Right cardiac atrium (tissue), 5 donors: ENCODE data around the gene NISCH. TPM values are rescaled to one million over a fixed set of nuclear protein-coding genes. Genes with fewer than 3 reads are reported as not detected.

Experiments
- ATAC-seq, 2 donors: fragments of 200-7000 bp; cut with Tn5 transposase; one replicate each; pipeline versions ENCODE4 v1.8.0 to v1.9.1; 2020; ENCODE audit warnings: moderate library complexity in 2 of 2, mild to moderate bottlenecking in 1 of 2
- DNase-seq, 3 donors: peaks; one replicate each; pipeline ENCODE4 v3.0.0-alpha.2; 2020
- H3K27ac ChIP-seq: one replicate; pipeline ENCODE4 v1.5.1; 2013; ENCODE audit warnings: mild to moderate bottlenecking, low read length, control low read depth, moderate library complexity
- H3K27me3 ChIP-seq: one replicate; pipeline ENCODE4 v1.6.1; 2013; ENCODE audit not compliant: control insufficient read depth, insufficient read depth
- H3K4me1 ChIP-seq: one replicate; pipeline ENCODE4 v1.6.1; 2013; ENCODE audit warnings: low read length; ENCODE audit not compliant: control insufficient read depth, insufficient read depth
- H3K4me3 ChIP-seq: one replicate; pipeline ENCODE4 v1.5.1; 2013; ENCODE audit warnings: low read length, control low read depth
- H3K9me3 ChIP-seq: one replicate; pipeline ENCODE4 v1.6.1; 2013; ENCODE audit warnings: low read length; ENCODE audit not compliant: control insufficient read depth
- WGBS: extraction: QIAGEN DNeasy Blood & Tissue Kit; methylation state at CpG from one replicate; pipeline ENCODE4 v1.1.7; 2013; 5-methylcytosine and 5-hydroxymethylcytosine counted together
- intact Hi-C, 4 donors: fragments of 100-400 bp; cut with DNase I; formaldehyde crosslinking; loops; one replicate each; pipeline versions ENCODE4 v1.11.0 to v1.14.0; 2022 to 2023
- long read RNA-seq, 4 donors: library from polyadenylated mRNA; unstranded; transcript quantifications; one replicate each; pipeline ENCODE4 v2.0.0, GENCODE V29; 2020 to 2021
- polyA plus RNA-seq: library from polyadenylated mRNA; stranded (reverse); fragments of 200-250 nt; gene quantifications from one replicate; pipeline ENCODE4 v1.2.3, GENCODE V29; 2013
- total RNA-seq, 4 donors: library from RNA; stranded (reverse); fragmentation: NEBNext Ultra II Directional; extraction: Animal tissue kit (Norgen Biotek cat#: 25700); gene quantifications; one replicate each; pipeline ENCODE4 v1.2.1, GENCODE V29; 2021
- donor health status: healthy with polysubstance abuse.
- donor health status: DM: no; HTN: yes; CAD: no.
- donor health status: DM: no; HTN: no; CAD: no.
- donor health status: DM: no; HTN: yes; CAD: no; lungs with severe emphysema.
- donor health status: DM: yes; HTN: yes; CAD: no.

Gene NISCH
- total RNA-seq = 10 to 100 TPM; 48.6 to 59.2 (median 53.0) TPM
- polyA plus RNA-seq = 31.2 TPM
- long read RNA-seq, donor 1, full-length matches to known transcripts = 14 of 90 reads
- long read RNA-seq, donor 1, partial matches to known transcripts = 57 of 90 reads
- long read RNA-seq, donor 1, other reads (novel, unspliced or antisense) = 19 of 90 reads
- long read RNA-seq, donor 2, full-length matches to known transcripts = 27 of 58 reads
- long read RNA-seq, donor 2, partial matches to known transcripts = 26 of 58 reads
- long read RNA-seq, donor 2, other reads (novel, unspliced or antisense) = 5 of 58 reads
- long read RNA-seq, donor 3, full-length matches to known transcripts = 52 of 146 reads
- long read RNA-seq, donor 3, partial matches to known transcripts = 86 of 146 reads
- long read RNA-seq, donor 3, other reads (novel, unspliced or antisense) = 8 of 146 reads
- long read RNA-seq, donor 4, full-length matches to known transcripts = 20 of 50 reads
- long read RNA-seq, donor 4, partial matches to known transcripts = 27 of 50 reads
- long read RNA-seq, donor 4, other reads (novel, unspliced or antisense) = 3 of 50 reads

DNA sequence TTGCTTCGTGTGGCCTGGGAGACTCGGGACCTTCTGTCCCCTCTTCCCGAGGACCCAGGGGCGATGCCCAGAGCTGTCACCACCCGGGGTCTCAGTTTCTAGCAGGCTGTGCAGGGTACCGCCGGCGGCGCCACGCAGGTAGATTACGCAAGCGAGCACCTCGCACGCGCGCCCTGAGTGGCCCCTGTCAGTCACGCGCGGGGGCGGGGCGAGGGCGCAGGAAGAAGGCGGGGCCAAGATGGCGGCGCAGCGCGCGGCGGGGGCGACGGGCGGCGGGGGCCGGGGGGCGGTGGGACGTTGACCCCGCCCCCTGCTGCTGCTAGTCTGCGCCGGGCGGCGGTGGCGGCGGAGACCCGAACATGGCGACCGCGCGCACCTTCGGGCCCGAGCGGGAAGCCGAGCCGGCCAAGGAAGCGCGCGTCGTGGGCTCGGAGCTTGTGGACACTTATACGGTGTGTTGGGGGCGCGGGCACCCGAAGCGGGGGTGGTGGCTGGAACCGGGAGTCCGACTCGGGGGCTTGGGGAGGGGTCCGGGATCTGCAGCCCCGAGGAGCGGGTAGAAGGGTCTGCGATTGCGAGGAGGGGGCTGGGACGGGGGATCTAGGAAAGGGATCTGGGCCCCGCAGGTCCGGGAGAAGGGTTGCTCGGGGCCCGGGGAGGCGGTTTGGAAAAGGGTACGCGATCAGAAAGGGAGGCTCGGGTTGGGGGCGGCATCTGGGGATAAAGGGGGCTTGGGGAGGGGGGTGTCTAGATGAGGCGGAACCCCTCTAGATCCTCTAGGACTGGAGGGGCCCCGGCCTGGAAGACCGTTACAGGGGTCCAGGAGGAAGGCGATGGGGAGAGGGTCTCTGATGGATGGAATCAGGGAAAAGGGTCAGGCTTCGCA lies at the start of gene NISCH:
Gene NISCH, plus strand, starts transcription at position 322 of the 886 bp plus-strand sequence. Its CDS starts 38 bp downstream, at position 360.
- peak; percentile 68 to 72 for ATAC-seq
- no peaks in the 10 kb centered on the region for H3K9me3 ChIP-seq
- intact Hi-C loops = no loop called here
- under 1% methylated on average over 86 of the region's 86 CpGs for WGBS
- peaks cover 9% of the 10 kb centered on the region for H3K4me1 ChIP-seq
- DNase-seq = peak; percentile 91 to 97 (median 97)
- no peaks in the 10 kb centered on the region for H3K27me3 ChIP-seq
- peak within 1 kb of the TSS; percentile 95 for H3K27ac ChIP-seq
- H3K4me3 ChIP-seq = peak within 1 kb of the TSS; percentile 85

DNA sequence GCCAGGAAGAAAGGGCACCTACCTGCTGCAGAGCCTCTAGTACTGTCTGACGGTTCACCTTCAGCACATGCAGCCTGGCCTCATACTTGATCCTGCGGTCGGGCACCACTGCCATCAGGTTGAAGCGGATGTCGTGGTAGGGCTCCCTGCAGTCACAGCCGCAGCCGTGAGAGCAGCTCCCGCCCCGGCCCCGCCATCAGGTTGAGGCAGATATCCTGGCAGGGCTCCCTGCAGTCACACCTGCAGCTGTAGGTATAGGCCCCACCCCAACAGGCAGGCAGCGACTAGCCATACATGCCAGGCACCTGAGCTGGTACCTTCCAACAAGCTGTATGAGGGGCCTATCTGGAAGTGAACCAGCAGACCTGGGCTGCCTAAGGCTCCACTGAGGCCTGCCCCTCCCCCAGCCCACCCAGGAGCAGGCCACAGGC lies 49.2 kb upstream of the NISCH start:
- H3K9me3 ChIP-seq = no peaks in the 10 kb centered on the region
- no peaks in the 10 kb centered on the region for H3K4me1 ChIP-seq
- 93% methylated on average over 11 of the region's 11 CpGs for WGBS
- no peak for ATAC-seq
- DNase-seq = peak in 2 of 3 donors; percentile 51 to 53
- no peak overlapping the region for H3K27ac ChIP-seq
- intact Hi-C loops = no loop called here
- H3K4me3 ChIP-seq = no peak overlapping the region
- no peaks in the 10 kb centered on the region for H3K27me3 ChIP-seq

DNA sequence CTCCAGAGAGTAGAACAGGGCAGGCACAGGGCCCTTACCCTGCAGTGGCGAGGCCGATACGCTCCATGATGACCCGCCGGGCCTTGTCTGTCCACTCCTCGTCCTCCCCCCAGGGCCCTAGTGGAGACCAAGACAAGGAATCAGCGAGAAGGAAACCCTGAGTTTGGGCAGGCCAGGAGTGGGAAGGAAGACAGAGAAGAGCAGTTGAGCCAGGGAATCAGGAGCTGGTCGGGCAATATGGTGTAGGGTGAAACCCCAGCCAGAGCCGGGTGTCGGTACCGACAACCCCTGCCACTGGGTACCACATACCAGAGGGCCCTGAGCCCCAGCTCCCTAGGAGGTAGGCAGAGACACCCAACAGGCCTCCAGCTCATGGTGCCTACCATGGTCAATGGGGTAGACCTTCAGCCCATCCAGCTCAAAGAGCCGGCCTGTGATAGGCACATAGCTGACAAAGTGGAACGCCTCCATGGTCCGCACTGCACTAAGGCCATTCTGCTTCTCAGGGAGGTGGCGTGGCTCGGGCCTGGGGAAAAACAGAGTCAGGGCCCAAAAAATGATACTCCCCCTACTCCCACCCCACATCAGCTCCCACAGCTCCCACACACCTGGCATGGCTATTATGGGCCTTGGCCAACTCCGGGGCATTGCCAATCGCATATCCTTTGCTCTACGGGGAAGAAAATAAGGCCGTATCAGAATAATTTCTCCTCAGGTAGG lies 48.5 kb upstream of the NISCH start:
- peaks cover 4% of the 10 kb centered on the region for H3K4me1 ChIP-seq
- no peaks in the 10 kb centered on the region for H3K9me3 ChIP-seq
- no peak overlapping the region for H3K4me3 ChIP-seq
- no peaks in the 10 kb centered on the region for H3K27me3 ChIP-seq
- no peak for ATAC-seq
- no peak overlapping the region for H3K27ac ChIP-seq
- 95% methylated on average over 20 of the region's 20 CpGs for WGBS
- DNase-seq = peak in 2 of 3 donors; percentile 47 to 49
- intact Hi-C loops = no loop called here

DNA sequence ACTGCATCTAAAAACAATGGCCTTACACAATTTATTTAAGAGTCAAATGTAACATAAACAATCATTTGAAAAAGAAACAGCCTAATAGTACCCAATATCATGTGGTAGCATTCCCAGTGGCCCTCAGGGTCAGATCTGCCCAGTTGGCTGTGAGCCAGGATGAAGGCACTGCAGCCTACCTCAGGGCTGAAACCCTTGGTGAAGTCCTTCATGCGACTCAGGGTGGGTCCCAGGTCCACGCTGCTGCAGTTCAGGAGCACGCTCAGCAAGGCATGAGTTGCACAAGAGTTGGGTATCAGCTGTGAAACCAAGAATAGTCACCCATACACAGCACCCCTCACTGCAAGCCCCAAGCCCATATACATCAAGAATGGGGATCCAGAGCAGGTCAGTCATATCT lies 47.6 kb upstream of the NISCH start:
- intact Hi-C loops = no loop called here
- DNase-seq = peak in 2 of 3 donors; percentile 46 to 50

DNA sequence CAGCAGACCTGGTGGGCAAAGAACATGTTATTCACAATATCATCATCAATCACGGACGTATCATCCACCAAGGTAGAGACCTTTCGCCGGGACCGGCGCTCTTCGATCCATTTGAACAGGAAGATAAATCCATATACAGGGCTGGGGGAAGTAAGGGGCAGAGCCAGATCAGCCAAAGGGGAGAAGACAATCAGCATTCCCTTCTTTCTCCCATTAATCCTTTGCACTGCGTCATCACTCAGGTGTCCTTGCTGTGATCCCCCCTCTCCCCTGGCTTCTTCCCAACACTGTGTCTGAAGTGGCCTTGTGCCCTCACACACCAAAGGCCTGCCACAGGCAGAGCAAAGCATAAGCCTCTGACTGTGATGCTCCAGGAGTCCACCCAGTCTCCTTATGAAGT lies 46.9 kb upstream of the NISCH start:
- Histone ChIP-seq H3K27ac (no peak overlapping the region), H3K4me1 (peaks cover 6% of the 10 kb centered on the region), H3K27me3 (no peaks in the 10 kb centered on the region), H3K4me3 (no peak overlapping the region), H3K9me3 (no peaks in the 10 kb centered on the region)
- DNase-seq (no peak), ATAC-seq (no peak)
- WGBS = 92% methylated on average over 8 of the region's 8 CpGs
- intact Hi-C loops = no loop called here

More for the DNA sequence above, 47.6 kb upstream of the NISCH start:
- Histone ChIP-seq H3K27me3 (no peaks in the 10 kb centered on the region), H3K27ac (no peak overlapping the region), H3K4me3 (no peak overlapping the region), H3K4me1 (peaks cover 5% of the 10 kb centered on the region), H3K9me3 (no peaks in the 10 kb centered on the region)
- WGBS = 93% methylated on average over 3 of the region's 3 CpGs
- no peak for ATAC-seq

DNA sequence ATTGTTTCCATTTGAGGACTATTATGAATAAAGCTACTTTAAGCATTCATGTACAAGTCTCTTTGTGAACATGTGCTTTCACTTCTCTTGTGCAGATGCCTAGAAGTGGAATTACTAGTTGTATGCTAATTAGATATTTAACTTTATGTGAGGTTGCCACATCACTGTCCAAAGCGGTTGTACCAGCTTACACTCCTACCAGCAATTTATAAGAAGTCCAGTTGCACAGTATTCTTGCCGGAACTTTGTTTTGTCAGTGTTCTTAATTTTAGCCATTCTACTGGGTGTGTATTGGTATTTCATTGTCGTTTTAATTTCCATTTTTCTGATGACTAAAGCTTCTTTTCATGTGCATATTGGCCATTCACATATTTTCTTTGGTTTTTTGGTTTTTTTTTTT lies 39.6 kb upstream of the NISCH start:
- ATAC-seq (no peak), DNase-seq (no peak)
- 92% methylated on average over 3 of the region's 3 CpGs for WGBS
- H3K4me3 ChIP-seq = no peak overlapping the region
- intact Hi-C loops = no loop called here
- no peaks in the 10 kb centered on the region for H3K27me3 ChIP-seq
- peaks cover 6% of the 10 kb centered on the region for H3K4me1 ChIP-seq
- H3K9me3 ChIP-seq = no peaks in the 10 kb centered on the region
- no peak overlapping the region for H3K27ac ChIP-seq

DNA sequence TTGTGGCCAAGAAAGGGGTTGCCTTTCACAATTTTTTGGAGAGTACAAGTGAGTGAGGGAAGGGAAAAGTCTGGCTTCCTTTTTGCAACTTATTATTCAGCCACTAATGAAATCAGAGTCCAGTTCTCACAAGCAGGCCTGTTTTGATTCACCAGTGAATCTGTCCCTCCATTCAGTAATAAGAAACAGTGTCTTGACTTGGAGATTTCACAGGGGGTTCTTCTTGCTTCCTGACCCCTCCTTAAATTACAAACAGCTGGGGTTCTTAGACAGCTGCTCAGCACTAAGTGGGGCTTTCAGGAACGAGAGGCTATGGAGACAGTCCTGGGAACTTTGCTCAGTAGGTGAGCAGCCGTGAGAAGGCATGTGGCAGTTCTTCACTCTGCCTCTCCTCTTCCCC lies 35.0 kb upstream of the NISCH start:
- H3K4me1 ChIP-seq = peaks cover 3% of the 10 kb centered on the region
- ATAC-seq (peak; percentile 28 to 39), DNase-seq (no peak)
- H3K4me3 ChIP-seq = no peak overlapping the region
- WGBS = 64% methylated on average over 2 of the region's 2 CpGs
- intact Hi-C loops = loop anchor here in 1 of 4 donors (10.0 kb wide), 1 partner anchor 254 kb away; no protein-coding TSS in a partner anchor
- H3K27me3 ChIP-seq = no peaks in the 10 kb centered on the region
- H3K27ac ChIP-seq = no peak overlapping the region
- H3K9me3 ChIP-seq = no peaks in the 10 kb centered on the region

DNA sequence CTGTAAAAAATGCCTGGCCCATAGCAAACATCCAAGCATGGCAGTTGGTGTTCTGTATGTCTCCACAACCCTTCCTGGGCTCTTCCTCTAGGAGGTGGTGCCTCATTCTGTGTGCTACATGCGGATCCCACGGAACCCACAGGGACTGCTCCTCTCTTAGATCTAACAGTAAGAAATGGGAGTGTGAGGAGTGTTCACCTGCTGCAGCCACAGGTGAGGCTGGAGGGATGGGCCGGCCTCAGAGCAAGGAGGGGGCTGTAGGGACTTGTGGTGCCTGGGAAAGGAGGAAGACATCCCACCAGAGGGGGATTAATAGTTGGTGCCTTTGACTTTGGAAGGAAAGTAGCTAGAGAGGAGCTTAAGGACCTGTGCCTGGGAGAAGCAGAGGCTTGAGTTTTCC lies 32.7 kb upstream of the NISCH start:
- Histone ChIP-seq H3K27ac (no peak overlapping the region), H3K9me3 (no peaks in the 10 kb centered on the region), H3K27me3 (no peaks in the 10 kb centered on the region), H3K4me3 (no peak overlapping the region), H3K4me1 (peaks cover 3% of the 10 kb centered on the region)
- WGBS = 91% methylated on average over 3 of the region's 3 CpGs
- intact Hi-C loops = loop anchor here in 1 of 4 donors (10.0 kb wide), 1 partner anchor 252 kb away; no protein-coding TSS in a partner anchor
- no peak for DNase-seq
- ATAC-seq = no peak

DNA sequence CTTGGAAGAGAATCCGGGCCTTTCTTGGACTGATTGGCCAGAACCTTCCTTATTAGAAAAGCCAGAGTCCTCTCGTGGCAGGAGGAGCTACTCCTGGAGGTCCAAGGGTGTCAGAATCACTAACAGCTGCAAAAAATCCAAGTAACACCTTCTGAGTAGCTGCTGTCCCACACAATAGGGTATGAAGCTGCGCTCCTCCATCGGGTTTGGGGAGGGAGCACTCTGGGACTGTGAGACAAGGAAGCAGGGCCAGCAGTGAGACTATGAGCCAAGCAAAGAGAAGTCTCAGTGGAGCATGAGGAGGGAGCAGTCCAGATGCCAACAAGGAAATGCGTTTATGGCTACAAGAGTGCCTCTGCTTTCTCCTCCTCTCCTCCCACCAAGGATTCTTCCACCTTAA lies 32.2 kb upstream of the NISCH start:
- ATAC-seq (peak; percentile 73 to 81), DNase-seq (peak in 2 of 3 donors; percentile 69 to 76)
- Histone ChIP-seq H3K4me3 (no peak overlapping the region), H3K27ac (no peak overlapping the region), H3K9me3 (no peaks in the 10 kb centered on the region), H3K27me3 (no peaks in the 10 kb centered on the region), H3K4me1 (peaks cover 3% of the 10 kb centered on the region)
- intact Hi-C loops = loop anchor here in 1 of 4 donors (10.0 kb wide), 1 partner anchor 252 kb away; no protein-coding TSS in a partner anchor
- WGBS = 49% methylated on average over 5 of the region's 5 CpGs
